ENCODE results near the gene CMTM1.

CMTM1 gene

GRCh38 chr16:66566051-66566901 is at the start of gene CMTM1:
TSS of gene CMTM1 (plus strand) at chr16:66566439. CDS start at chr16:66566514, 75 bp downstream.
- no peak for DNase-seq (ENCODE audit: low read depth)

GRCh38 chr16:66516509-66516807 is 49.8 kb upstream of the CMTM1 start:
- DNase-seq (ENCODE audit: low read depth), result no peak

GRCh38 chr16:66516808-66517585 is 49.2 kb upstream of the CMTM1 start:
- peak; percentile 95 for DNase-seq (ENCODE audit: low read depth)

GRCh38 chr16:66517586-66518263 is 48.5 kb upstream of the CMTM1 start:
- no peak for DNase-seq (ENCODE audit: low read depth)

- no peak for DNase-seq (ENCODE audit: low read depth)
Measured at GRCh38 chr16:66519482-66520373, 46.5 kb upstream of the CMTM1 start.

GRCh38 chr16:66520406-66521170 is 45.7 kb upstream of the CMTM1 start:
- DNase-seq (ENCODE audit: low read depth), result no peak

- DNase-seq (ENCODE audit: low read depth), result no peak
Measured at GRCh38 chr16:66521252-66521713, 45.0 kb upstream of the CMTM1 start.

- peak; percentile 53 for DNase-seq (ENCODE audit: low read depth)
Measured at GRCh38 chr16:66521951-66522771, 44.1 kb upstream of the CMTM1 start.

- no peak for DNase-seq (ENCODE audit: low read depth)
Measured at GRCh38 chr16:66522816-66523590, 43.2 kb upstream of the CMTM1 start.

GRCh38 chr16:66523861-66524354 is 42.3 kb upstream of the CMTM1 start:
- DNase-seq (ENCODE audit: low read depth), result no peak

GRCh38 chr16:66524601-66525164 is 41.6 kb upstream of the CMTM1 start:
- DNase-seq (ENCODE audit: low read depth), result no peak

- DNase-seq (ENCODE audit: low read depth), result no peak
Measured at GRCh38 chr16:66525396-66526180, 40.7 kb upstream of the CMTM1 start.

- no peak for DNase-seq (ENCODE audit: low read depth)
Measured at GRCh38 chr16:66528294-66528693, 37.9 kb upstream of the CMTM1 start.

GRCh38 chr16:66529475-66529874 is 36.8 kb upstream of the CMTM1 start:
- DNase-seq (ENCODE audit: low read depth), result no peak

- DNase-seq (ENCODE audit: low read depth), result no peak
Measured at GRCh38 chr16:66534376-66534799, 31.9 kb upstream of the CMTM1 start.

GRCh38 chr16:66536525-66536924 is 29.7 kb upstream of the CMTM1 start:
- no peak for DNase-seq (ENCODE audit: low read depth)

GRCh38 chr16:66537236-66537635 is 29.0 kb upstream of the CMTM1 start:
- DNase-seq (ENCODE audit: low read depth), result no peak

- DNase-seq (ENCODE audit: low read depth), result no peak
Measured at GRCh38 chr16:66538910-66539309, 27.3 kb upstream of the CMTM1 start.
